Islet precursor cell (in vitro differentiated cells): ENCODE results near the gene GTF3C6.
"Not testable (repeated sequence)": the region's sequence is repeated elsewhere in the genome, so short reads cannot be mapped to it uniquely, and the experiment has no call there.

Source experiments
- DNase-seq: peaks from one replicate; pipeline ENCODE4 v3.0.0-alpha.2; 2018

The GTF3C6 gene

DNA sequence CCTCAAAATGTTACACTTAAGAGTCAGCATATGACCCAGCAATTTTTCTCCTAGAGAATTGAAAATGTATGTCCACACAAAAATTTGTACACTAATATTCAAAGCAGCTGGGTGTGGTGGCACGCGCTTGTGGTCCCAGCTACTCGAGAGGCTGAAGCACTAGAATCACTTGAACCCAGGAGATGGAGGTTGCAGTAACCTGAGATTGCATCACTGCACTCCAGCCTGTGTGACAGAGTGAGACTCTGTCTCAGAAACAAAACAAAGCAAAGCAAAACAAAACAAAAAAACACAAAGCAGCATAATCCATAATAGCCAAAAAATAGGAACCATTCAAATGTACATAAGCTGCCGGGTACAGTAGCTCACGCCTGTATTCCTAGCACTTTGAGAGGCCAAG is 21.7 kb downstream of the GTF3C6 start:
- DNase-seq = no peak

- DNase-seq = no peak
These were observed 22.1 kb downstream of the GTF3C6 start for GRCh38 chr6:110980648-110981047.

- DNase-seq = no peak
These were observed 22.7 kb downstream of the GTF3C6 start for GRCh38 chr6:110981202-110981600.

DNA sequence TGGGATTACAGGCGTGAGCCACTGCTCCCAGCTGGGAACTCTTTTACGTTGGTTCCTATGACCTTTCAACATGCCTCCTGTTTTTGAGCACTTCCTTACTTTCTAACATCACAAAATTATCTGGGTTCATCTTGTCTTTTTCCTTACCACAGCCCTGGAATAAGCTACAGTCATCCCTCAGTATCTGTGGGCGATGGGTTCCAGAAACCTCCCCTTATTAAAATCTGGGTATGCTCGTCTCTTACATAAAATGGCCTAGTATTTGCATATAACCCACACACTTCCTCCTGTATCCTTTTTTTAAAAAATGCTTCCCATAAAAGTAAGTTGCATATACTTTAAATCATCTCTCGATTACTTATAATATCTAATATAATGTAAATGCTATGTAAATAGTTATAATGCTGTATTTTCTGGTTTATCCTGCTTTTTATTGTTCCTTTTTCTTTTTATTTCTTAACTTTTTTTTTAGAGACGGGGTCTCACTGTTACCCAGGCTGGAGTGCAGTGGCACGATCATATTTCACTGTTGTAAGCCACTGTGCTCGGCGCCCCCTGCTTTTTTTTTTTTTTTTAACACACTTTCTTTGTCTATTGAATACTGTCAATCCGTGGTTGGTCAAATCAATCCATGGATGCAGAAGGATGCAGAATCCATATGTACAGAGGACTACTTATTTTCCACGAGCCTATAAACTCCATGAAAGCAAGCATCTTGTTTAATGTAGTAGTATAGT is 32.5 kb downstream of the GTF3C6 start:
- no peak for DNase-seq

DNA sequence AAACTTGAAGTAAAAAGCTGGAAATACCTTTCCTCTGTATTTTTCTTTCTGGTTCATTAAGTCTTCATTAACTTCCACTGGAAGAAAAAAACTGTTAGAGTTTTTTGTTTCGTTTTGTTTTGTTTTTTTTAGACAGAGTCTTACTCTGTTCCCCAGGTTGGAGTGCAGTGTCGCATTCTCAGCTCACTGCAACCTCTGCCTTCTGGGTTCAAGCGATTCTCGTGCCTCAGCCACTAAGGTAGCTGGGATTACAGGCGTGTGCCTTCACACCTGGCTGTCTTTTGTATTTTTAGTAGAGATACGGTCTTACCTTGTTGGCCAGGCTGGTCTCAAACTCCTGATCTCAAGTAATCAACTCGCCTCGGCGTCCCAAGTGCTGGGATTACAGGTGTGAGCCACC is 38.2 kb downstream of the GTF3C6 start:
- DNase-seq = no peak

DNA sequence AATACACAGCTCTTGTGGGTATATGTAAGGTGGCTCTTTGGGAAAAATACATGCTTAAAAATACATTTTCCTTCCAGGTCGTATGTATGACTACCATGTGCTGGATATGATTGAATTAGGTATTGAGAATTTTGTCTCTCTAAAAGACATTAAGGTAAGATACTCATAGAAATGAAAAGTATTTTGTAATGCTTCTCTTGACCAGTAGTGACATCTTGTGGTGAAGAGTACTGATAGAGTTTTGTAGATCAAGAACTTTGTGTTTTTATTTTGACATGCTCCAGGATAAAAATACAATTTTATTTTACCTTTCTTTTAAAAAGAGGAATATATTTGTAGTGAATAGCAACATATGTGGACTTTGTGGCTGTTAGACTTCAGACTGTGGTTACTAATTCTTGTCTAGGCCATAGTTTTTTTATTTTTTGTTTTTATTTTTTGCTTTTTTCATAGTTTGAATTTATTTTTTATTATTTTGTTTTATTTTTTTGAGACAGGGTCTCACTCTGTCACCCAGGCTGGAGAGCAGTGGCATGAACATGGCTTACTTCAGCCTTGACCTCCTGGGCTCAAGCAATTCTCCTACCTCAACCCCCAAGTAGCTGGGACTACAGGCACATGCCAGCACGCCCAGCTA is 41.2 kb downstream of the GTF3C6 start:
- no peak for DNase-seq

DNA sequence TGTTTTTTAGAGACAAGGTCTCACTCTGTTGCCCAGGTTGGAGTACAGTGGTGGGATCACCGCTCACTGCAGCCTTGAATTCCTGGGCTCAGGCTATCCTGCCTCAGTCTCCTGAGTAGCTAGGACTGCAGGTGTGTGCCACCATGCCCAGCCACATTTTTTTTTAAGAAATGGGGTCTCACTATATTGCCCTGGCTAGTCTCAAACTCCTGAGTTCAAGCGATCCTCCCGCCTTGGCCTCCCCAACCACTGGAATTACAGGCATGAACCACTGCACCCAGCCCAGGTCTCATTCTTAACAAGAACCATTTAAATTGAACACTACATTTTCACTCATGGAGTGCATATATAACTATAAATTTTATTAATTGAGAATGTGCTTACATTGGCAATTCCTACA is 43.8 kb downstream of the GTF3C6 start:
- no peak for DNase-seq

GRCh38 chr6:111011360-111012142 is 53.0 kb downstream of the GTF3C6 start:
- DNase-seq = no peak

DNA sequence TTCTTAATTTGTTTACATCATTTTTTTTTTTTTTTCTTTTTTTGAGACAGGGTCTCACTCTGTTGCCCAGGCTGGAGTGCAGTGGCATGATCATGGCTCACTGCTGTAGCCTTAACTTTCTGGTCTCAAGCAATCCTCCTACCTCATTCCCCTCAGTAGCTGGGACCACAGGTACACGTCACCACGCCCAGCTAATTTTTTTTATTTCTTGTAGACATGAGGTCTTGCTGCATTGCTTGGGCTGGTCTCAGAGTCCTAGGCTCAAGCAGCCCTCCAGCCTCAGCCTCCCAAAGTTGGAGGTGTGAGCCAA is 53.6 kb downstream of the GTF3C6 start:
- no peak for DNase-seq

DNA sequence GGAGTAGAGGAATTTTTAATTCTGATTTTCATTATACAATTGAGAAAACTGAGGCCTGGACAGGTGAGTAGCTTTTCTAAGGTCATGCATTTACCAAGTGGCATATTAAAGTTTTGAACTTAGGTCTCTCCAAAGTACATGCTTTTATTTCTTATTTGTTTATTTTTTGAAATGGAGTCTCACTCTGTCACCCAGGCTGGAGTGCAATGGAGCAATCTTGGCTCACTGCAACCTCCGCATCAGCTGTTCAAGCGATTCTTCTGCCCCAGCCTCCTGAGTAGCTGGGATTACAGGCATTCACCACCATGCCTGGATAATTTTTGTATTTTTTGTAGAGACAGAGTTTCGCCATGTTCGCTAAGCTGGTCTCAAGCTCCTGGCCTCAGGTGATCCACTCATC is 54.0 kb downstream of the GTF3C6 start:
- not testable (repeated sequence) for DNase-seq

DNA sequence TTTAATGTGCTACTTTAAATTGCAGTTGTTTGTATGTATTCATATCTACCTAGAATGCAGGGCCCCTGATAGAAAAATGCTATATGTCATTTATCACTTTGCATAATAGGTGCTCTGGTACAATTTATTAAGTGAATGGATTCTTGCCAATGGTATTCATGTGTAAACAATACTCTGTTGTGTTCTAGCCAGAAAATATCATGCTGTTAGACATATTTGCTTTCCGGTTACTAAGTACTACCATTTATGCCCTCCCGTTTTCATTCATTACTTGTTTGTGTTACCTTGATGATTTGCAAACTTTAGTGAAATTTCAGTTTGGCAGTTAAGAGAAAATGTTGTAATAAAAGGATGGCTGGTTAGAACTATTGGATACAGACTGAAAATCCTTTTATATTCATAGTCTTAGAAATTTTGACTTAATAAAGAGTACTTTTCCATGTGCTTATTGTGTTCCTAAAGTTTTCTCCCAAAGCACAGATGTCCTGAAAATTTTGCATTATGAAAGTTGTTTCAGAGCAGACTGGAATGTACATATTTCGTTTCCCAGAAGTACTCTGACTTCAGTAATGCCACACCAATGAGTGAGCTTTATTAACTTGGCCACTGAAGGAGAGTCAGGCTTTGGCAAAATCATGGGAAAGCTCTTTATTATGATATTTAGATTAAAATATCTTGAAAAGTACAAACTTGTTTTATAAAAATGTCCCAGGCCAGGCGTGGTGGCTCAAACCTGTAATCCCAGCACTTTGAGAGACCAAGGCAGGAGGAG is 54.8 kb downstream of the GTF3C6 start:
- no peak for DNase-seq

DNA sequence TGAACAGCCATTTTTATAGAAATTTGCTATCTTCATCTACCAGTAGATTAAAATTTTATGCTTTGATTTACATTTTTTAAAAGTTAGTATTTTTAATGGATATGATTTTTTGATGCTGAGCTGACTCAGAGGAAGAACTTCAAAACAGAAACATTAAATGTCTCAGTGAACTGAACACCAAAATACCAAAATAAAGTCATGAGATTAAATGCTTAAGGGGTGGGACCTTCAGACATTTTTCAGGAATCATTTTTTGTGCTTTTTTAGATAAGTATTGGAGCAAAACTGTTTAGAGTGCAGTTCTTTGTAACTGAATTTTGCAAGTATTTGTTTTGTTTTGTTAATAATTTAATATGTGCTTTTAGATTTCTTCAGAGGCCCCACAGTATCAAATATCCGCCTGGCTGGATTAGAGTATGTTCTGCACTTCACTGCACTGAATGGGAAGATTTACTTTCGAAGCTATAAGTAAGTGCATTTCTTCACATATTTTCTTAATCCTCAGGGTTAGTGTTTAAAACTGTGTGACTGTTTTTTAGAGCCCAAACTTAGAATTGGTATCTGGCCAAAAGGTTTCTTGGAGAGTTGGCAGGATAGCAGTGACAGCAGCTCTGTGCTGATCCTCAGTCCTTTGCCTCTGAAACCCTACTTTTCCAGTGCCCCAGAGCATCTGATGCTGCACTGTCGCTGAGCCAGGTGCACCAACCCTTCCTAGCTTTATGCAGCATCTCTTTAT is 57.1 kb downstream of the GTF3C6 start:
- no peak for DNase-seq

- DNase-seq = not testable (repeated sequence)
These were observed 58.7 kb downstream of the GTF3C6 start for GRCh38 chr6:111017241-111017640.
